Adipose tissue (tissue), 3 donors: Measurements from ENCODE around the gene DBF4. TPM values are rescaled to one million over a fixed set of nuclear protein-coding genes. Genes with fewer than 3 reads are reported as not detected.
"Not testable (repeated sequence)": the region's sequence is repeated elsewhere in the genome, so short reads cannot be mapped to it uniquely, and the experiment has no call there.

Experiments
- H3K27ac ChIP-seq: one replicate; pipeline ENCODE4 v1.5.1; 2013; ENCODE audit warnings: low read depth, low read length
- WGBS, 3 donors: extraction: QIAGEN DNeasy Blood & Tissue Kit; methylation state at CpG; one replicate each; pipeline ENCODE4 v1.1.7; 2013; 5-methylcytosine and 5-hydroxymethylcytosine counted together
- polyA plus RNA-seq, 3 donors: library from polyadenylated mRNA; stranded (reverse); fragments of 200-250 nt; gene quantifications; one replicate each; pipeline ENCODE4 v1.2.3, GENCODE V29; 2013
- donor health status: healthy with polysubstance abuse.
- donor health status: Bipolar disorder and iron deficiency.
- donor health status: healthy.

The DBF4 gene
- polyA plus RNA-seq, 3 donors: 2.9 to 4.3 (median 4.2) TPM

DNA sequence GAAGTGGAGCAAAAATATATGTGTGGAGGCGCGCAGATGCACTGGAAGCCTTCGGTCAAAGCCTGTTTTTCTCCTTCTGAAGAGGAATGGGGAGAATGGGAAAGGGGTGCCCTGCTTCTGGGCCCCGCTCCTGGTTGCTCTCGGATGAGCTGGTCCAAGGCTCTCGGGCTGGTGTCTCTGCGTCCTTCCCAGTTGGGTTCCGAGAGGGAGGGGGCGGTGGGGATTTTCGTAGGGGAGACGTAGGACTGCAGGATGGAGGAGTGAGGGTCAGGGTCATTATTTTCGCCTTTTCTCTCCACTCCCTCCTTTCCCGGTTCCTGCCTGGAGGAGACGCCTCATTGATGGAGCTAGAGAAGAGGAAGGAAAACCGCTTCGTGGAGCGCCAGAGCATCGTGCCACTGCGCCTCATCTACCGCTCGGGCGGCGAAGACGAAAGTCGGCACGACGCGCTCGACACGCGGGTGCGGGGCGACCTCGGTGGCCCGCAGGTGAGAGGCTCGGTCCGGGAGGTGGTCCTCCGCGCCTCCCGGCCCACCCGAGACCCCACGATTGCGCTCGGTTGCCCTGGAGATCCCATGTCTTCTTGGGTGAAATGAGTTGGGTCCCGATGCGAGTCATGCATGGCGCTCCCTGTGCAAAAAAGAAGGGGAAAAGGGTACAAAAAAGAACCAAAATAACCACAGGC is 58.5 kb downstream of the DBF4 start:
- WGBS, 3 donors: 3 to 4% (median 3%) methylated on average over 44 to 47 of the region's 47 CpGs
- H3K27ac ChIP-seq: no peak overlapping the region

DNA sequence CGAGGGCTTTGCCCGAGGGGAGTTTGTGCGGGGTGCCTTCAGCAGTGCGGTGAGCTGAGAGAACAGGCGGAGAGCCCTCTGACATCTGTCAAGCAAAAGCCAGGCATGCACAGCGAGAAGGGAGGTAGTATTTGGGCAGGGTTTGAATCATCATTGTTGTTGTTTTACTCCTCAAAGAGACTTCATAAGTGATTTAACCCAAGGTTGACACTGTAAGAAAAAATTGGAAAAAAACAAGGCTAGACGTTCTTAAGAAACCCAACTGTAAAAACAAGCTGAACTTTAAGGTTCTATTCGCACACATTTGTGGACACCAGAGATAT is 59.1 kb downstream of the DBF4 start:
- no peak overlapping the region for H3K27ac ChIP-seq
- WGBS, 3 donors: 49 to 58% (median 55%) methylated on average over 8 of the region's 8 CpGs

DNA sequence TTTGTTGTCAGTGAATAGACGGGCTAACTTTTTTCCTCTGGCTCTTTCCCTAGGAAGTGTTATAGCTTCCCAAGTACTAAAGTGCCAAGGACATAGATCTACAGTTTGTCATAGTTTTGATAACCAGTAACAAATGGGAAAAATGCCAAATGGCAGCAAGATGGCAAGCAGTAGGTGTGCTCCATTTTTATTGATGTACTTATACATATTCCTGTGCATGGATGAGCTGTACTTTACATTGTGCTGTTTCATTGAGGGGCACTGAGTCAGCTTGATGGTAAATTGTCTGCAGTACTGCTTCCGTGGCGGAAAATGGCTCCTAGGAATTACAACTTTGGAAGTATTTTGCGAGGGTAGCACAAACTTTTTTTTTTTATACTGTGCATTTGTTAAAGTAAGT is 64.8 kb downstream of the DBF4 start:
- H3K27ac ChIP-seq: no peak overlapping the region
- 90 to 94% (median 92%) methylated on average over 4 of the region's 4 CpGs for WGBS, 3 donors

DNA sequence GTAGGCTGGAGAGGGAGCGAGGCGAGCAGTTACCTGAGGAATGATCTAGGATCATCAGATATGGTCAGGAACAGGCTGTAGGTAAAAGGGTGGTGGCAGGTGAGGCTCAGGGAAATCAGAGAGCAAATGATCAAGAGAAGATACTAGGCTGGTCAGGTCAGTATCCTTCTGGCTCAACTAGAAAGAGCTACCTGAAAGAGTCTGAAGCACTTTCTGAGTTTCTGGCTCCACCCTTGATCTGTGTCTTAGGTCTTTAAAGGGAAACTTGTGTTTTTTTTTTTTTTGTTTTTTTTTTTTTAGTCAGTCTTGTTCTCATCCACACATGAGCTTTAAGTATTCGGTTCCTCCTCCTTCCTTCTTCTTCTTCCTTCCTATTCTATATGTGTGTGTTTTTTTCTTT is 68.3 kb downstream of the DBF4 start:
- WGBS, 3 donors: 79 to 86% (median 86%) methylated on average over 3 of the region's 3 CpGs
- H3K27ac ChIP-seq: no peak overlapping the region

DNA sequence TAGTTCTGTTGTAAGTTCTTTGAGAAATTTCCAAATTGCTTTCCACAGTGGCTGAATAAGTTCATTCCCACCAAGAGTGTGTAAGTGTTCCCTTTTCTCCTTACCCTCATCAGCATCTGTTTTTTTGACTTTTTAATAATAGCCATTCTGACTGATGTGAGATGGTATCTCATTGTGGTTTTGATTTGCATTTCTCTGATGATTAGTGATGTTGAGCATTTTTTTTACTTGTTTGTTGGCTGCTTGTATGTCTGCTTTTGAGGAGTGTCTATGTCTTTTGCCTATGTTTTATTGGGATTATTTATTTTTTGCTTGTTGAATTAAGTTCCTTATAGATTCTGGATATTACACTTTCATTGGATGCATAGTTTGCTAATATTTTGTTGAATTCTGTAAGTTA is 69.6 kb downstream of the DBF4 start:
- not testable (repeated sequence) for H3K27ac ChIP-seq

DNA sequence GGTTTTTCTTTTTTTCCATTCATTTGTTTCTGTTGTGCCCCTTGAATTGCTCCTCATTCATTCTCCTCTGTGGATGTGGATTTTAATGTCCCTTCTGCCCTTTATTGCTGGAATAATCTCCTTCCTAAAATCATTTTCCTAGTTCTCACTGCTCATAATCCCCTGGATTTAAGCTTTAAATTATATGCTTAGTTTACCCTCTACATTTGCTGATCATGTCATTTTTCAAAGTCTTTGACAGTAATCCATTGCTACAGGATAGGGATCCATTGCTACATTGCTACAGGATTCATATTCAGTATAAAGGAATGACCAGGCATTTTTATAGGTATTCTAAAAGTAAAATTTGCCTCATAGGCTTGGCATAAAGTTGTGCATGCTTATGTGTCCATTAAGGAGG is 72.1 kb downstream of the DBF4 start:
- no peak overlapping the region for H3K27ac ChIP-seq

Other genes starting within 250 kb of the DBF4 start
- gene RUNDC3B, start 248.1 kb upstream of the DBF4 start, polyA plus RNA-seq: 1 to 10 TPM in 2 of 3 donors, under 1 TPM in 1; 0.21 to 1.9 (median 1.2) TPM
- 1 to 10 TPM; 3.0 to 5.1 (median 4.7) TPM for gene SLC25A40, start 133 bp upstream of the DBF4 start, polyA plus RNA-seq
- gene ADAM22, start 57.8 kb downstream of the DBF4 start, polyA plus RNA-seq: under 1 TPM; 0.17 to 0.90 (median 0.46) TPM